HG03097 (cell line): ENCODE data around the gene TPRG1.

Experiments used
- ATAC-seq: cut with Tn5 transposase; IDR thresholded peaks from one replicate; pipeline ENCODE4 v1.9.1; 2021; ENCODE audit not compliant: unreplicated experiment, low FRiP score

TPRG1 gene

GRCh38 chr3:189160519-189161309 lies 11.1 kb upstream of the TPRG1 start:
- ATAC-seq: no peak

GRCh38 chr3:189165092-189165612 lies 6.6 kb upstream of the TPRG1 start:
- no peak for ATAC-seq

DNA sequence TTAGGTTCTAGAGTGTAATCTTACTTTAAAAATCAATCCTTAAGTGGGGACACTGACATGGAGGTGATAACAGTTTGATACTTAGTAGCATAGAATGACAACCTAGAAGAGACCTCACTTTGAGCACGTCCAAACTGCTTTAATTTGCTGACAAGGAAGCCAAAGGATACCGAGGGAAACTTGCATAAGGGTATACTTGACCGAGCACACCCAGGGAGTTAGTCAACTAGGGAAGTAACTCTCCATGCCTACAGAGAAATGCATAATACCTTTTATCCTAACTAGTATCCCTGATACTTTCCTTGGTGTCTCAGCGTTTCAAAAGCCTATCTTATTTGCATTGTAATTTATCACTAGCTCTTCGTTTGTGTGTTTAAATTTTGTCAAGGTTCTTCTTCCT lies 5.5 kb upstream of the TPRG1 start:
- ATAC-seq: no peak

DNA sequence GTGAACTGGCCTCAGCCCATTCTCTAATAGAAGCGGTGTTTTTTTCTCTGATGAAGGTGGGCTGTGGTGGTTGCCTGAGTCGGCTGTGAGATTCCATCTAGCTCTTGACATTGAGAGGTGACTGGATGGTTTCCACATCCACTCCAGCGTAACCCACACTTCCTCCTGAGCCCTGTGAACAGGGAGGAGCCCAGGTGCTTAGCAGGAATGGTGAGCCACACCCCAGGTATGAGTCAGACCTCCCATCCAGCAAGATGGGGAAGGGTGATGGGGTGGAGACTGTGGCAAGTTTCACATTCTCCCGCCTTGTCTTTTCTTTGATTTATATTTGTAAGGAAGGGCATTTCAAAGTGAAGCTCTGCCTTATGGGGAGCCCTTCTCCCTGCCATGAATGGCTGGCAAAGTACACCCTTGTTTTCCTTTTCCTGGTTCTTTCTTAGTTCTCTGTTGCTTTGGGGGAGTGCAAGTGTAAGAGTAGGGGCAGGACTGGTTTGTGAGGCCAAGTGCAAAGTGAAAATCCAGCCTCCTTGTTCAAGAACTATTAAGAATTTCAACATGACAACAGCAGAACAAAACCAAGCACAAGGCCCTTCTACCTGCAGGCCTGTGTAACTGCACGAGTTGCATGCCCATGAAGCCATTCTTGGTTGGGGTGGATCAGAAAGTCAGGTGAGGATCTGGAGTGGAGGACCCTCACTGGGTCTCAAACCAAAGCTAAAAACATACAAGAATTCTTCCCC lies 4.6 kb upstream of the TPRG1 start:
- ATAC-seq: no peak

- ATAC-seq: no peak
These were observed 3.1 kb upstream of the TPRG1 start for GRCh38 chr3:189168711-189169110.

GRCh38 chr3:189169728-189170127 lies 2.0 kb upstream of the TPRG1 start:
- ATAC-seq: no peak

DNA sequence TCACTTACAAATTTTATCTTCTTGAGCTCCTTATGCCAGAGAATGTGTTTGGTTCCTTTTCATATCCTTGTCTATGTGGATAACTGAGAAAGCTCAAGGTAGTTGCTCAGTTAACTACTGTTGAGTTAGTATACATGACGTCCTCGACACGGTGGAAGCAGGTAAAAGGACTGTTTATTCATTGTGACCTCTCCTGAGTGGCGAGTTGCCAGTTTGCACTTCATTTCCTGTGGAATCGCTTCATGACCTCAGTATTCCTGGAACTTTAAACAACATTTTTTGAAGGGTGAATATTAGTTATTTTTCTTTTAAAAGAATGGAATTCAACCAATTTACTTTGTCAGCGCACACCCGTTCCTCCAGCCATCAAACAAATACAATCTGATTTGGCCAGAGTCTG lies 1.2 kb upstream of the TPRG1 start:
- no peak for ATAC-seq

- ATAC-seq: no peak
These were observed 1.1 kb downstream of the TPRG1 start for GRCh38 chr3:189172668-189173419.

GRCh38 chr3:189184566-189184965 lies 12.8 kb downstream of the TPRG1 start:
- no peak for ATAC-seq

DNA sequence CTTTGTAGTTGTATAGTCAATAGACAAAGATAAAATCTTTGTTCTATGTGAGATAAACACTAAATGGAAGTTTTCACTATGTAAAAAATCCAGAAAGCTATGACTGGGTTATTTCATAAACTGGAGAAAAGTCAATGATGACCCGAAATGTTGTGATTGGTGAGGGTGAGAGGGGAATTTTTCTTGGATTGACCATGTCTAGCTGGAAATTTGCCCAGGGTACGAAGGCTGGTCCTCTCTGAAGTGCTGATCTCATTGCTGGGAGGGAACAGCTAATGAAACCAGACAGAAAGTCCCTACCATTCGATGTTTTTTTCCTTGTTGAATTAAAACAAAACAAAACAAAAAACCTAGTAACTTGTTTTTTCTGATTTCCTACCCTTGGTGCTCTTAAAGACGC lies 14.3 kb downstream of the TPRG1 start:
- ATAC-seq: no peak

DNA sequence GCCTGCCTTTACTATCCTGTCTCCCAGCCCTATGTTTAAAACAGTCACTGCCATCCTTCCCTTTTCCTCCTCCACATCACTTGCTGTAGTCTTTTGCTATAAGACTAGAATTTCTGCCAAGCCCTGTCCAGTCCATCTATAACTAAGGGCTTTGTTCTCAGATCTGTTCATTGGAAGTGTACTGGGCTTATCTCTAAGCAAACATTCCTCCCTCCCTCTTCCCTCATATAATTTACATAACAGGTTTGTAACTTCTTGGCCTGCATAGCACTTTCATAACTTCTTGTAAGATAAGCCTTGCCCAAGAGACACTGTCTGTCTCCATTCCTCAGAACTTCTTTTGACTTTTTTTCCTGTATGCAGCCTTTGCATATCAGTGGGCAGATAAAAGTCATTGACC lies 16.7 kb downstream of the TPRG1 start:
- ATAC-seq: no peak

DNA sequence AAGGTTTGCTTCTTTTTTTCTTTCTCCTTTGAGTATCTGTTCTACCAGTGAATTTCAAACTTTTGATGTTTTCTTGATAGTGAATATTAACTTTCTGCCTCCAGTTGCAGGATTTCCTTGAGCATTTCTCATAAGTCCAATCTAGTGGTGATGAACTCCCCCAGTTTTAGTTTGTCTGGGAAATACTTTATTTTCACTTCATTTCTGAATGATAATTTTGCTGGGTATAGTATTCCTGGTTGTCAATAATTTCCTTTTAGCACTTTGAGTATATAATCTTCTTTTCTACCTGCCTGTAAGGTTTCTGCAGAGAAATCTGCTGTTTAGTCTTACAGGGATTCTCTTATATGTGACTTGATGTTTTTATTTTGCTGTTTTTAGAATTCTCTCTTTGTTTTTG lies 21.0 kb downstream of the TPRG1 start:
- no peak for ATAC-seq

- no peak for ATAC-seq
These were observed 23.5 kb downstream of the TPRG1 start for GRCh38 chr3:189195302-189195701.

DNA sequence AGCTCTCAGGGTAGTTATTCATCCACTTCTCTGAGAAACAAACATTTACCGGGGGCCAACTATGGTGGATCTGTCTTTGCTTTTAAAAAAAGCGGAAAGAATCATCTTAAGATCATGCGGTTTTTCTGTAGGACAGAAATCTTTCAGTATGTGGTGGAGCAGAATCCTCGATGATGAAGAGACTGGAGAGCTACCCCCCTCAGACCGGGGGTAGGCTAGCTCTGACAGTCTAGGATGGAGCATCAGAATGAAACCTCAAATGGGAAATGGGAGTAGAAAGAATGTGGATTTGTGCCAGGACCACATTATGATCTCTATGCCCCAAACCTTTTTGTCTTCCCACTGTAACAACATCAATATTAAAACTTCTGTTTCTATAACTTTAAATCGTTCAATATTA lies 30.3 kb downstream of the TPRG1 start:
- no peak for ATAC-seq

- ATAC-seq: no peak
These were observed 30.8 kb downstream of the TPRG1 start for GRCh38 chr3:189202583-189202982.

DNA sequence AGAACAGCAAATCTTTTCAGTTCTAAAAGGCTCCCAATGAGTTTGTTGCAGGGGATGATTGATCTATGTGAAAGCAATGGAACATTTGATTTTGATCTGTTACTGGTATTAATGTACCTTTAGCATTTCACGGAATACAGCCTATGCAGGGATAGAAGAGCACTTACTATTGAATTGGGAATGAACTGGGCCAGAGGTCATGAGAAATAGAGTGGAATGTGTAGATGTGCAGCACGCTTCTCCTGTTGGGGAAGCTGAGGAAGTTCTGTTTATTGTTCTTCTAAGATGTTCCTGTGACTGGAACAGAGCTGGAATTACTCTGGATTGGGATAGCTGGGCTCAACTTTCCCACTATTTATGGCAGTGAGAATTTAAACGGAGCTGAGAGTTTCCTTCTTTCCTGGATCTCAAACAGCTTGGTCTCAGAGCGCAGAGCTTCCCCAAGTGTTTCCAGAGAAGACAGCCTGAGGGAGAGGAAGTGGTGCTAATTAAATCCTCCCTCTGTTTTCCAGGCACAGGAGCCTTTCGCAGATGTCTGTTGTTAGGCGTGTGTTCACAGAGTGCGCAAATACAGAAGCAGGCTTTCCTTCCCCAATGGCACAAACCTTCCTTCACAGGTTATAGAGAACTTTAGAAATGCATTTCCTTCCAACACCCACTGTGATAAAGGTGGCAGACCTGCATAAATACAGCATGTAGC lies 32.5 kb downstream of the TPRG1 start:
- no peak for ATAC-seq

- ATAC-seq: no peak
These were observed 33.2 kb downstream of the TPRG1 start for GRCh38 chr3:189204937-189205336.

- ATAC-seq: no peak
These were observed 38.5 kb downstream of the TPRG1 start for GRCh38 chr3:189210251-189210770.

DNA sequence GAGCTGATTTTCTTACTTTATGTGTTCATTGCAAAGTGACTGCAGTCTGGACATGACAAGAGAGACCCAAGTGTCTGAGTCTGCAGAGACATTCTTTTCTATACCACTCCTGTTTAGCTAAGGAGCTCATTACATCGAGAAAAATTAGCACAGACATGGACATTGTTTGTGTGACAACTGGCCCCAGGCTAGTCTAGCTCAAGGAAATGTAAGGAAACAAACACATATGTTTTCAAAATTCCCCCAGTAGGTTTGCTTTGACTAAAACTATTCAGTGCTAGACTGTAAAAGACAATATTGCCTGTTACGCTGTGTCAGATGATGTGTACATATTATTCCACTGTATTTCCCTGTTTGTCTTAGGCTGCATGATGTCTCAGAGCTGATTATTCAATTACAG lies 40.9 kb downstream of the TPRG1 start:
- ATAC-seq: no peak

DNA sequence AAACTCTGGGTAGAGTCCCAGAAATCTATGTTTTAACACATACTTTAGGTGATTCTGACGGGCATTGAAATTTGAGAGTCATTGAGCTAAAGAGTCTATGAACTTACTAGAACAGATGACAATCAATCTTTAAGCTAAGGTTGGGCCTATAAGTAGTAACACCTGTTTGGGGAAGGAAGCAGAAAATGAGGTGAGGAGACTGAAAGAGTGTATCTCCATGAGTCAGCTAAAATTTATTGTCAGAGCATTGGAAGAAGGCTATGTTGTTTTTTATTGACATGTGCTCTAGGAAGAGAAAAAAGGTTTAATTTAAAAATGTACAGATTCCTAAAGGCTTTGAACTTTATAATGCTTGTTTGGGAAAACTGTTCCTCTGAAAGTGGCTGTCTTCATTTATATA lies 42.9 kb downstream of the TPRG1 start:
- no peak for ATAC-seq
